IMR-90 (cell line): Measurements from ENCODE around the gene RAD21L1. TPM values are rescaled to one million over a fixed set of nuclear protein-coding genes. Genes with fewer than 3 reads are reported as not detected.

Experiments
- ATAC-seq: fragments of 200-7000 bp; cut with Tn5 transposase; 2 replicates; pipeline ENCODE4 v1.9.1; 2020; ENCODE audit warnings: low read depth, mild to moderate bottlenecking, moderate library complexity
- BruUV-seq: library from RNA; stranded (reverse); fragments of 400-500 nt; replicated peaks from 2 replicates; lab custom pipeline; 2021; lab: Mats Ljungman, UMichigan
- CTCF ChIA-PET: fragments of 300-600 bp; formaldehyde crosslinking; extraction: SDS; loops from one replicate; lab custom pipeline; 2021; ENCODE audit warnings: antibody characterized with exemption; lab: Yijun Ruan, JAX
- POLR2A ChIA-PET: fragments of 300-600 bp; sonication (Branson Sonifier 250); formaldehyde crosslinking; loops from one replicate; lab custom pipeline; 2022; ENCODE audit warnings: antibody characterized with exemption; ENCODE audit not compliant: unreplicated experiment; lab: Charles Lee
- DNase-seq: peaks from one replicate; pipeline ENCODE4 v3.0.0; 2013
- H2AFZ ChIP-seq: replicated peaks from 2 replicates; pipeline ENCODE3; 2013; ENCODE audit warnings: low read length, mild to moderate bottlenecking; ENCODE audit not compliant: poor library complexity
- H2AK5ac ChIP-seq: 2 replicates; pipeline ENCODE4 v1.6.1; 2013; ENCODE audit warnings: low read depth, low read length, inconsistent platforms
- H2AK9ac ChIP-seq: replicated peaks from 2 replicates; pipeline ENCODE3; 2013; ENCODE audit warnings: mild to moderate bottlenecking, low read depth, low read length, moderate library complexity; ENCODE audit not compliant: poor library complexity
- H2BK120ac ChIP-seq: 2 replicates; pipeline ENCODE4 v1.6.1; 2013; ENCODE audit warnings: low read depth, low read length, inconsistent platforms
- H2BK15ac ChIP-seq: 3 replicates; pipeline ENCODE4 v1.6.1; 2013; ENCODE audit warnings: low read depth, low read length, inconsistent platforms
- H2BK20ac ChIP-seq: 2 replicates; pipeline ENCODE4 v1.6.1; 2013; ENCODE audit warnings: low read depth, mild to moderate bottlenecking, inconsistent platforms, low read length, moderate library complexity
- H2BK5ac ChIP-seq: 2 replicates; pipeline ENCODE4 v1.6.1; 2013; ENCODE audit warnings: mild to moderate bottlenecking, low read depth, low read length, inconsistent platforms; ENCODE audit not compliant: poor library complexity, severe bottlenecking
- H3K14ac ChIP-seq: replicated peaks from 2 replicates; pipeline ENCODE4 v1.6.1; 2013; ENCODE audit warnings: low read depth, low read length, inconsistent platforms
- H3K18ac ChIP-seq: 2 replicates; pipeline ENCODE4 v1.6.1; 2013; ENCODE audit warnings: low read depth, low read length, control low read depth
- H3K23ac ChIP-seq: 2 replicates; pipeline ENCODE4 v1.6.1; 2013; ENCODE audit warnings: low read depth, low read length, inconsistent platforms
- H3K27ac ChIP-seq: 2 replicates; pipeline ENCODE4 v1.5.1; 2013; ENCODE audit warnings: mild to moderate bottlenecking, control low read depth, low read length; ENCODE audit not compliant: insufficient read depth
- H3K27me3 ChIP-seq: 2 replicates; pipeline ENCODE4 v1.6.1; 2013; ENCODE audit warnings: low read length; ENCODE audit not compliant: control insufficient read depth, insufficient read depth
- H3K36me3 ChIP-seq: 2 replicates; pipeline ENCODE4 v1.6.1; 2013; ENCODE audit warnings: low read length, mixed read lengths; ENCODE audit not compliant: control insufficient read depth, insufficient read depth
- H3K4ac ChIP-seq: 2 replicates; pipeline ENCODE4 v1.6.1; 2013; ENCODE audit warnings: low read depth, low read length, inconsistent platforms
- H3K4me1 ChIP-seq: 2 replicates; pipeline ENCODE4 v1.6.1; 2013; ENCODE audit warnings: low read length, mixed read lengths; ENCODE audit not compliant: control insufficient read depth, insufficient read depth
- H3K4me2 ChIP-seq: 2 replicates; pipeline ENCODE4 v1.6.1; 2013; ENCODE audit warnings: low read depth, mild to moderate bottlenecking, control low read depth, low read length, moderate library complexity
- H3K4me3 ChIP-seq: 2 replicates; pipeline ENCODE4 v1.5.1; 2013; ENCODE audit warnings: low read depth, mild to moderate bottlenecking, control low read depth, low read length, moderate library complexity; ENCODE audit not compliant: insufficient read depth
- H3K56ac ChIP-seq: 2 replicates; pipeline ENCODE4 v1.6.1; 2013; ENCODE audit warnings: low read length, inconsistent platforms; ENCODE audit not compliant: insufficient read depth; ENCODE audit errors: extremely low read depth
- H3K79me1 ChIP-seq, 2 experiments: 2 replicates each; pipeline ENCODE4 v1.6.1; 2013; ENCODE audit warnings: low read length in 2 of 2, inconsistent platforms in 1 of 2, low read depth in 1 of 2
- H3K9ac ChIP-seq: 2 replicates; pipeline ENCODE4 v1.6.1; 2013; ENCODE audit warnings: low read depth, low read length, control low read depth
- H3K9me1 ChIP-seq: 2 replicates; pipeline ENCODE4 v1.6.1; 2013; ENCODE audit warnings: low read length, inconsistent platforms; ENCODE audit not compliant: insufficient read depth
- H3K9me3 ChIP-seq: 2 replicates; pipeline ENCODE4 v1.6.1; 2013; ENCODE audit warnings: low read length; ENCODE audit not compliant: control insufficient read depth, insufficient read depth
- H4K20me1 ChIP-seq: 2 replicates; pipeline ENCODE4 v1.6.1; 2013; ENCODE audit warnings: low read length, inconsistent platforms; ENCODE audit not compliant: insufficient read depth
- H4K5ac ChIP-seq: 2 replicates; pipeline ENCODE4 v1.6.1; 2013; ENCODE audit warnings: mild to moderate bottlenecking, low read depth, low read length, control low read depth
- H4K8ac ChIP-seq, 2 experiments: 2 replicates each; pipeline ENCODE4 v1.6.1; 2013; ENCODE audit warnings: low read depth in 2 of 2, low read length in 2 of 2, control low read depth in 1 of 2, inconsistent platforms in 1 of 2
- H4K91ac ChIP-seq: 2 replicates; pipeline ENCODE4 v1.6.1; 2013; ENCODE audit warnings: low read depth, low read length, inconsistent platforms; ENCODE audit not compliant: insufficient read depth
- BHLHE40 ChIP-seq: fragments of 150-350 bp; IDR thresholded peaks from 2 replicates; pipeline ENCODE4 v1.6.1; 2016; ENCODE audit warnings: mild to moderate bottlenecking, low read depth, low read length
- NFE2L2 ChIP-seq: fragments of 150-350 bp; IDR thresholded peaks from 2 replicates; pipeline ENCODE4 v1.6.1; 2016; ENCODE audit warnings: low read depth, mild to moderate bottlenecking, low read length
- POLR2A ChIP-seq: IDR thresholded peaks from 2 replicates; pipeline ENCODE4 v1.6.1; 2012; ENCODE audit warnings: mild to moderate bottlenecking, low read depth, low read length
- RCOR1 ChIP-seq: IDR thresholded peaks from 2 replicates; pipeline ENCODE4 v1.6.1; 2012; ENCODE audit warnings: mild to moderate bottlenecking, low read length, improper control_type of control experiment; ENCODE audit not compliant: insufficient replicate concordance
- whole genome bisulfite sequencing, 2 experiments: methylation state at CpG; one replicate each; pipeline versions ENCODE4 v1.1.5 to v1.1.7; 2013; ENCODE audit warnings: missing lambda C conversion rate in 2 of 2; ENCODE audit not compliant: insufficient read length in 1 of 2; ENCODE audit errors: extremely low coverage in 2 of 2; 5-methylcytosine and 5-hydroxymethylcytosine counted together
- dilution Hi-C: fragments of 300-500 bp; cut with HindIII; formaldehyde crosslinking; loops from one replicate; pipeline ENCODE4 v1.14.3; 2018; ENCODE audit warnings: low sequenced_read_pairs; ENCODE audit not compliant: unreplicated experiment
- in situ Hi-C: fragments of 300-500 bp; cut with MboI; formaldehyde crosslinking; loops from 3 replicates; pipeline ENCODE4 v1.14.3; 2019; ENCODE audit warnings: low sequenced_read_pairs, inconsistent platforms, mixed read lengths
- intact Hi-C: fragments of 100-400 bp; cut with micrococcal nuclease; formaldehyde crosslinking; loops from 2 replicates; pipeline ENCODE4 v1.10.0; 2022
- polyA plus RNA-seq, 3 experiments: library from polyadenylated mRNA; depleted of rRNA; stranded (reverse); fragments of >200 nt; gene quantifications; 2 replicates each; pipeline ENCODE4 v1.2.3, GENCODE V29; 2012; ENCODE audit warnings: low replicate concordance in 1 of 3
- total RNA-seq: library from RNA; depleted of rRNA; stranded (reverse); fragments of >200 nt; gene quantifications from 2 replicates; pipeline ENCODE4 v1.2.3, GENCODE V29; 2012
- TF ChIP-seq, protein P1 (sequence below): conservative IDR thresholded peaks from 2 replicates; pipeline ENCODE4 v1.5.1; 2012; ENCODE audit warnings: mild to moderate bottlenecking, low read depth, low read length, improper control_type of control experiment

The RAD21L1 gene
- total and polyA plus RNA-seq, 2 of the 4 experiments (the other 2 are of a cell fraction): not detected

DNA sequence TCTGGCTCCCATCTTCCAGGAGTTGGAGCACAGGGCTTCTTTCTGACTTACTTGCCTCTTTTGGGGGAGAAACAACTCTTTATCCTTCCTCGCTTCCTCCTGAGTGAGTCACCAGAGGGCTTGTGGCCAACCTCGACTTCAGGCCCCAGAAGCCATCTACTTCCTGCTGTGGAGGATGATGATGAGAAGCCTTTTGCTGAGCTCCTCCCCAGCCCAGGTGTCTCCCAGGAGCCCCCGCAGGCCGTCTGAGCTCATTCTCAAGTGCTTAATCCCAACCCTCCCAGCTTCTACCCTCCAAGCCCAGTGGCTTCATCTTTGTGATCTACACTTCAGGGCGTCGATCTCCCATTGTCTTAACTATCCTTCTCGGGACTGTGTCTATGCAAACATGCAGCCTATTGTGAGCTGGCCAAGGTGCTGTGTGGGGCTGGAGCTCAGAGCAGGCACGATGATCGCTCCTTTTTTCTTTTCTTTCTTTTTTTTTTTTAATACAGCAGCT is 75.2 kb downstream of the RAD21L1 start:
- peak overlapping the region; percentile 83 for H2AK9ac ChIP-seq
- POLR2A ChIA-PET: no interaction called here

More for the DNA sequence above, 75.2 kb downstream of the RAD21L1 start:
- Histone ChIP-seq H3K9me3 (no peaks in the 10 kb centered on the region), H2AK5ac (peak overlapping the region; percentile 89), H2BK15ac (peak overlapping the region; percentile 45; the same call in 1 of the 3 replicates), H3K23ac (no peak overlapping the region), H2BK5ac (no peak overlapping the region), H3K4me3 (no peak overlapping the region), H2BK20ac (0 out of 2 replicates have a peak overlapping the region, but pooled peaks have one; percentile 60), H2BK120ac (peak overlapping the region; percentile 75; the same call in 1 of the 2 replicates), H4K5ac (peak overlapping the region; percentile 69), H3K56ac (no peak overlapping the region), H4K91ac (peak overlapping the region; percentile 54; the same call in 1 of the 2 replicates), H3K4me1 (peaks cover 8% of the 10 kb centered on the region), H3K9me1 (peaks cover 23% of the 10 kb centered on the region), H3K4ac (peak overlapping the region; percentile 74), H3K14ac (peak overlapping the region; percentile 55; the same call in 1 of the 2 replicates), H3K18ac (no peak overlapping the region), H3K27me3 (no peaks in the 10 kb centered on the region), H3K36me3 (peaks cover 15% of the 10 kb centered on the region), H4K8ac (peak overlapping the region; percentile 64 to 88; a peak in 3 of 4 replicates), H3K9ac (no peak overlapping the region), H3K27ac (peak overlapping the region; percentile 31; the same call in 1 of the 2 replicates), H3K79me1 (peaks cover 0 to 5% of the 10 kb centered on the region in 2 experiments; a peak in 1 of 4 replicates), H2AFZ (peak overlapping the region; percentile 92), H4K20me1 (no peaks in the 10 kb centered on the region), H3K4me2 (no peak overlapping the region)
- no peak for TF ChIP-seq BHLHE40
- TF ChIP-seq NFE2L2: no peak
- TF ChIP-seq POLR2A: no peak
- TF ChIP-seq RCOR1: no peak
- TF ChIP-seq, protein P1, sequence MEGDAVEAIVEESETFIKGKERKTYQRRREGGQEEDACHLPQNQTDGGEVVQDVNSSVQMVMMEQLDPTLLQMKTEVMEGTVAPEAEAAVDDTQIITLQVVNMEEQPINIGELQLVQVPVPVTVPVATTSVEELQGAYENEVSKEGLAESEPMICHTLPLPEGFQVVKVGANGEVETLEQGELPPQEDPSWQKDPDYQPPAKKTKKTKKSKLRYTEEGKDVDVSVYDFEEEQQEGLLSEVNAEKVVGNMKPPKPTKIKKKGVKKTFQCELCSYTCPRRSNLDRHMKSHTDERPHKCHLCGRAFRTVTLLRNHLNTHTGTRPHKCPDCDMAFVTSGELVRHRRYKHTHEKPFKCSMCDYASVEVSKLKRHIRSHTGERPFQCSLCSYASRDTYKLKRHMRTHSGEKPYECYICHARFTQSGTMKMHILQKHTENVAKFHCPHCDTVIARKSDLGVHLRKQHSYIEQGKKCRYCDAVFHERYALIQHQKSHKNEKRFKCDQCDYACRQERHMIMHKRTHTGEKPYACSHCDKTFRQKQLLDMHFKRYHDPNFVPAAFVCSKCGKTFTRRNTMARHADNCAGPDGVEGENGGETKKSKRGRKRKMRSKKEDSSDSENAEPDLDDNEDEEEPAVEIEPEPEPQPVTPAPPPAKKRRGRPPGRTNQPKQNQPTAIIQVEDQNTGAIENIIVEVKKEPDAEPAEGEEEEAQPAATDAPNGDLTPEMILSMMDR: no peak
- dilution Hi-C loops: no loop called here
- in situ Hi-C loops: no loop called here
- CTCF ChIA-PET: interaction anchor here (0.6 kb wide), 1 partner anchor 17 kb away, joined by 4 read pairs; no protein-coding TSS in a partner anchor
- peak; percentile 78 for ATAC-seq
- peak; percentile 75 for DNase-seq
- BruUV-seq: no TSS peak
- WGBS, 2 experiments: 30% methylated on average over 2 of the region's 9 CpGs; no CpG with 5 or more reads in 1 of the 2 experiments
- intact Hi-C loops: no loop called here
